ENCODE measurements around the gene FBLIM1. TPM values are rescaled to one million over a fixed set of nuclear protein-coding genes. Genes with fewer than 3 reads are reported as not detected.

Gene FBLIM1
- total RNA-seq, 1 experiment from 2014 or later: 64.7 TPM

- Histone ChIP-seq H3K79me2 (ENCODE audit: insufficient read depth, low read length) (no peaks in the 10 kb centered on the region), H3K4me1 (ENCODE audit: insufficient read depth, low read length) (no peaks in the 10 kb centered on the region), H4K91ac (ENCODE audit: insufficient read length, low read depth, low read length) (no peak overlapping the region), H2BK20ac (ENCODE audit: low read depth, low read length, poor library complexity, severe bottlenecking) (no peak overlapping the region), H4K20me1 (ENCODE audit: control insufficient read depth, insufficient read depth, insufficient read length) (no peaks in the 10 kb centered on the region), H3T11ph (ENCODE audit: low read length) (no peak overlapping the region), H2BK5ac (ENCODE audit: insufficient read length, low read length) (no peak overlapping the region), H3K23ac (ENCODE audit: insufficient read length, low read depth, low read length) (no peak overlapping the region), H3K56ac (ENCODE audit: insufficient read length, low read depth, low read length) (no peak overlapping the region), H3K27ac (ENCODE audit: insufficient read length, low read depth, low read length) (no peak overlapping the region), H4K5ac (ENCODE audit: insufficient read length, low read depth, low read length) (no peak overlapping the region), H2AFZ (ENCODE audit: low read length) (no peak overlapping the region), H3K4me2 (ENCODE audit: insufficient read depth, insufficient read length, low read length) (no peak overlapping the region), H3K14ac (ENCODE audit: insufficient read depth, low read length) (no peak overlapping the region), H2AK5ac (ENCODE audit: insufficient read length, low read length) (no peak overlapping the region), H3K4ac (ENCODE audit: low read depth, low read length) (no peak overlapping the region), H2BK120ac (ENCODE audit: low read depth, low read length, poor library complexity, severe bottlenecking) (no peak overlapping the region), H3K23me2 (ENCODE audit: insufficient read length, low read depth, low read length, poor library complexity, severe bottlenecking) (no peaks in the 10 kb centered on the region), H3K9me3 (ENCODE audit: control insufficient read depth, low read depth, low read length) (no peaks in the 10 kb centered on the region), H3K9ac (ENCODE audit: extremely low read depth, insufficient read length, low read length) (no peak overlapping the region), H3K18ac (ENCODE audit: insufficient read length, low read depth, low read length) (no peak overlapping the region), H3K79me1 (ENCODE audit: insufficient read depth, low read depth, low read length, poor library complexity, severe bottlenecking) (no peaks in the 10 kb centered on the region), H2BK12ac (ENCODE audit: insufficient read length, low read depth, low read length) (no peak overlapping the region), H3K27me3 (ENCODE audit: insufficient read depth, low read length) (no peaks in the 10 kb centered on the region), H2BK15ac (ENCODE audit: low read depth, low read length) (no peak overlapping the region), H4K8ac (replicated peaks; ENCODE audit: insufficient read length, low read depth, low read length) (no peak overlapping the region)
- DNase-seq: no peak
- no peaks in the 10 kb centered on the region for H3K36me3 Mint-ChIP-seq (ENCODE audit: insufficient read depth in 1 of 3, low read depth in 3 of 3)
- no peak overlapping the region for H3K27ac Mint-ChIP-seq
- TF ChIP-seq CTCF (conservative IDR thresholded peaks at IDR 0.05): peak; percentile 54
- H3K9me3 Mint-ChIP-seq: no peaks in the 10 kb centered on the region
- peaks cover 15 to 29% of the 10 kb centered on the region in 2 experiments for H3K4me1 Mint-ChIP-seq
- WGBS (ENCODE audit: extremely low coverage, insufficient read length, low lambda C conversion rate): no CpG with 5 or more reads among the region's 7 CpGs
- peaks cover 2% of the 10 kb centered on the region for H3K27me3 Mint-ChIP-seq (ENCODE audit: low read depth)
- no peak overlapping the region; a peak in 1 of 5 replicates for H3K4me3 Mint-ChIP-seq
Measured at GRCh38 chr1:15739745-15740144, 18.9 kb upstream of the FBLIM1 start.
